ENCODE data around the gene FER.

The FER gene

DNA sequence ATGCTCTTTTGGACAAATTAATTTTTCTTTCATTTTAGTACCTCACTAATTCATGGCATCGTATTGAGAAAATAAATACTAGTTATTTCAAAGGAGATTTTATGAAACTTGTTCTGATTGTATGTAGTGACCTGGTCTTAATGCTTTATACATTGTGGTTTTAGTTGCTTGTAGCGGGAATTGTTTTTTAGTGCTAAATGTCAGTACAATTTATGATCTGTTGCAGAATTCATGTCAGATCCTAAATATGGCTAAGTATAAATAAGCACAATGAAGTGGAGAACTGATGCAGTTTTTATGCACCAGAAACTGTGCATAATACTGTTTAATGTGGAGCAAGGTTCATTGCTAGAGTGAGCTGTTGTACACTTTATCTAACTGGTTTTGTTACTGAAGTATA is 353.3 kb downstream of the FER start:
- no peak for TF ChIP-seq ZFX (IDR thresholded peaks at IDR 0.05)
- TF ChIP-seq, protein P1, sequence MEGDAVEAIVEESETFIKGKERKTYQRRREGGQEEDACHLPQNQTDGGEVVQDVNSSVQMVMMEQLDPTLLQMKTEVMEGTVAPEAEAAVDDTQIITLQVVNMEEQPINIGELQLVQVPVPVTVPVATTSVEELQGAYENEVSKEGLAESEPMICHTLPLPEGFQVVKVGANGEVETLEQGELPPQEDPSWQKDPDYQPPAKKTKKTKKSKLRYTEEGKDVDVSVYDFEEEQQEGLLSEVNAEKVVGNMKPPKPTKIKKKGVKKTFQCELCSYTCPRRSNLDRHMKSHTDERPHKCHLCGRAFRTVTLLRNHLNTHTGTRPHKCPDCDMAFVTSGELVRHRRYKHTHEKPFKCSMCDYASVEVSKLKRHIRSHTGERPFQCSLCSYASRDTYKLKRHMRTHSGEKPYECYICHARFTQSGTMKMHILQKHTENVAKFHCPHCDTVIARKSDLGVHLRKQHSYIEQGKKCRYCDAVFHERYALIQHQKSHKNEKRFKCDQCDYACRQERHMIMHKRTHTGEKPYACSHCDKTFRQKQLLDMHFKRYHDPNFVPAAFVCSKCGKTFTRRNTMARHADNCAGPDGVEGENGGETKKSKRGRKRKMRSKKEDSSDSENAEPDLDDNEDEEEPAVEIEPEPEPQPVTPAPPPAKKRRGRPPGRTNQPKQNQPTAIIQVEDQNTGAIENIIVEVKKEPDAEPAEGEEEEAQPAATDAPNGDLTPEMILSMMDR (conservative IDR thresholded peaks at IDR 0.05): no peak
- no peak overlapping the region for H3K27ac ChIP-seq

DNA sequence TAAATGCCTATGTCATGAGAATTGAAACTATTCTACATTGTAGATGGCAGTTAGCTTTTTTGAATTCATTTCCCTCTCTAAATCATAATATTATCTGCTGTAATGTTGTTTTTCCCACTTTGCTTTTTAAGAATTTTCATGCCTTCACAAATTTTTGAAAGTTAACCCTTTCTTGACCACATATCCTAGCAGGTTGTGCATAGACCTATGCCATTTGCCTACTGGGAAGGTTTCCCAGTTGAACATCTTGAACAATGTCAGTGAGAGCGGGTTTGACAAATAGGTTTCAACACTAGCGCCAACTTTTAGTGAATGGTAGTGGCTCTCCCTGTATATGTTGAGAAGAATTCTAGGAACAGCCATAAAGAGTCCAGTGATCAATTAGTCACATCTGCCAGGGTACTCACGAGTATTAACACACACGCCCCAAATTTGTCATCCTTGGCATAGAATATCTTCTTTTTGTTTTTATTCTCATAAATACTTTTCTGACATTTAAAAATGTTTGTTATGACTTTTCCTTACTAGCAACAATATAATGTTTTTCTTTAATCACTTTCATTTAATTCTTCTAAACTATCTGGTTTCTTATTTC is 354.5 kb downstream of the FER start:
- TF ChIP-seq, protein P1 (conservative IDR thresholded peaks at IDR 0.05): no peak
- TF ChIP-seq ZFX (IDR thresholded peaks at IDR 0.05): no peak
- H3K27ac ChIP-seq: no peak overlapping the region

DNA sequence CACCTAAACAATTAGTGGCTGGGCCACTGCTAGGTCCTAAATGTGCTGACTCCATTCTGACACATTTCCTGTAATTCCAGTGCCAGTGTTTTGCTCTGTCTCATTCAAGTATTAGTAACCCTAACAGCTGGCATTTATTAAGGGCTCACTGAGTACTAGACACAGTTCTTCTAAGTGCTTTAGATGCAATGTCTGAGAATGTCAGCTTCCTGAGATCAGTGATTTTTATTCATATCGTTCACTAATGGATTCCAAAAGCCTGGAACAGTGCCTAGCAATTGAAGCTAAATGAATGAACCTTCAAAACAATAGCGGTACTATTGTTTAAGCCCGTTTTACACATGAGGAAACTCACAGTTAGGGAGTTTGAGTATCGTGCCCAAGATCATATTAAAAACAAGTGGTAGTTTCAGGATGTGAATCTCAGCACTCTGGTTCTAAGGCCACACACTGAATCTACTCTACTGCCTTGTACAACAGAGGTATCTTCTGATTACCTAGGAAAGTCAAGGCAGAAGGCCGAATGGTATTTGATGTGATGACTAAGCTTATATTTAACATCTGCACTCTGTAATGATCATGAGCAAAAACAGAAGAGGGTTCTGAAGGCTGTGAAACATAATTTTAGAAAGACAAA is 358.1 kb downstream of the FER start:
- no peak for TF ChIP-seq ZFX (IDR thresholded peaks at IDR 0.05)
- TF ChIP-seq, protein P1 (conservative IDR thresholded peaks at IDR 0.05): no peak

GRCh38 chr5:109111680-109112079 is 364.0 kb downstream of the FER start:
- TF ChIP-seq, protein P1 (conservative IDR thresholded peaks at IDR 0.05): no peak
- TF ChIP-seq ZFX (IDR thresholded peaks at IDR 0.05): no peak
- no peak overlapping the region for H3K27ac ChIP-seq

More for the DNA sequence above, 358.1 kb downstream of the FER start:
- H3K27ac ChIP-seq: no peak overlapping the region

DNA sequence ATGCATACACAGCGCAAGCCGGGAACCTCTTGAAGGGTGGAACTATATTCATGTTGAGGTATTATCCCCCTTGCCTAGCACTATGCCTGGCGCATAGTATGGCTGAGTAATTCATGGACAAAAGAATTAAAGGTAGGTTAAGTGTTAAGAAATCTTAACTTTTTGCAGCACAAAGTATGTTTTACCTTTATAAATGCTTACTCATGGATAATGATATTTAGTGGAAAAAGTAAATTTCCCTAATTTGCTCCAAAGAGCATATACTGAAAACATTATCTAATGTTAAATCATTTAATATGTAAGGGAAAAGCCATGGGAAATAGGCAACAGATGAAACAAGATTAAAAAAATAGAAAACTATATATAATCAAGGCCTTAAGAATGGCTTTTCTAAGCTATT is 365.9 kb downstream of the FER start:
- no peak for TF ChIP-seq ZFX (IDR thresholded peaks at IDR 0.05)
- TF ChIP-seq, protein P1 (conservative IDR thresholded peaks at IDR 0.05): no peak

DNA sequence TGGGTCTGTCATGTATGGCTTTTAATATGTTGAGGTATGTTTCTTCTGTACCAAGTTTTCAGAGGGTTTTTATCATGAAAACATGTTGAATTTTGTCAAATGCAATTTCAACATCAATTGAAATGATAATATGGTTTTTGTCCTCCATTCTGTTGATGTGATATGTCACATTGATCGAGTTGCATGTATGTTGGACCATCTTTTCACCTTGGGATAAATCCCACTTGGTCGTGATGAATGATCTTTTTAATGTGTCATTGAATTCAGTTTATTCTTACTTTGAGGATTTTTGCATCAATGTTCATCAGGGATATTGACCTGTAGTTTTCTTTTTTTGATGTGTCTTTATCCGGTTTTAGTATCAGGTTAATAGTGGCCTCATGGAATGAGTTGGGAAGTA is 373.5 kb downstream of the FER start:
- no peak overlapping the region for H3K27ac ChIP-seq
- TF ChIP-seq, protein P1 (conservative IDR thresholded peaks at IDR 0.05): no peak
- no peak for TF ChIP-seq ZFX (IDR thresholded peaks at IDR 0.05)

More for the DNA sequence above, 365.9 kb downstream of the FER start:
- no peak overlapping the region for H3K27ac ChIP-seq

GRCh38 chr5:109125755-109126429 is 378.2 kb downstream of the FER start:
- no peak overlapping the region for H3K27ac ChIP-seq
- TF ChIP-seq, protein P1 (conservative IDR thresholded peaks at IDR 0.05): no peak
- TF ChIP-seq ZFX (IDR thresholded peaks at IDR 0.05): no peak
